Ovary (tissue), 3 donors: ENCODE measurements around the gene RAB33A.

ENCODE experiments used
- CTCF ChIP-seq, 3 donors: fragments of 450-650 bp in 2 of 3; fragments of 200-600 bp in 1 of 3; IDR thresholded peaks; one replicate each; pipeline versions ENCODE4 v1.5.1 to v1.8.0; 2016 to 2022; ENCODE audit warnings: antibody characterized with exemption in 3 of 3, mild to moderate bottlenecking in 1 of 3
- EP300 ChIP-seq: sonication (generic); formaldehyde crosslinking; IDR thresholded peaks from one replicate; pipeline ENCODE4 v1.6.1; 2017; ENCODE audit warnings: antibody characterized with exemption
- POLR2A ChIP-seq: fragments of 450-650 bp; IDR thresholded peaks from one replicate; pipeline ENCODE4 v1.6.1; 2017; ENCODE audit warnings: antibody characterized with exemption, mild to moderate bottlenecking, moderate library complexity
- donor health status: DM: no; HTN: no; CAD: no.

GRCh38 chrX:130173190-130173895 lies 1.6 kb downstream of the RAB33A start:
- TF ChIP-seq CTCF (IDR thresholded peaks at IDR 0.05) = no peak
- TF ChIP-seq POLR2A = no peak
- no peak for TF ChIP-seq EP300
